Measurements from ENCODE around the gene VCAN. TPM values are rescaled to one million over a fixed set of nuclear protein-coding genes. Genes with fewer than 3 reads are reported as not detected.

VCAN gene
- total and polyA plus RNA-seq, 8 donors = 0.84 to 69.4 (median 2.0) TPM

- ATAC-seq = no peak
- no peak for DNase-seq
- Histone ChIP-seq H3K4me3 (no peak overlapping the region), H3K9me3 (no peaks in the 10 kb centered on the region), H3K36me3 (no peaks in the 10 kb centered on the region), H3K27ac (no peak overlapping the region), H3K27me3 (no peaks in the 10 kb centered on the region), H3K4me1 (no peaks in the 10 kb centered on the region)
- intact Hi-C loops (cut with DNase I) = no loop called here
- WGBS, 2 donors = 96 to 97% methylated on average over 2 of the region's 2 CpGs
- FAIRE-seq = no peak
- TF ChIP-seq CTCF (IDR thresholded peaks at IDR 0.05) = no peak
Observed at GRCh38 chr5:83440826-83441225, 30.7 kb upstream of the VCAN start.

- no peaks in the 10 kb centered on the region for H3K9me3 ChIP-seq
- DNase-seq = no peak
- no peaks in the 10 kb centered on the region for H3K36me3 ChIP-seq
- WGBS, 2 donors = 90 to 95% methylated on average over 4 of the region's 4 CpGs
- H3K27ac ChIP-seq = no peak overlapping the region
- no peak for ATAC-seq
- intact Hi-C loops (cut with DNase I) = no loop called here
- no peak for TF ChIP-seq CTCF (IDR thresholded peaks at IDR 0.05)
- H3K4me1 ChIP-seq = no peaks in the 10 kb centered on the region
- H3K27me3 ChIP-seq = no peaks in the 10 kb centered on the region
- H3K4me3 ChIP-seq = no peak overlapping the region
- FAIRE-seq = no peak
Observed at GRCh38 chr5:83441747-83442146, 29.8 kb upstream of the VCAN start.

- H3K27ac ChIP-seq = no peak overlapping the region
- FAIRE-seq = no peak
- no peaks in the 10 kb centered on the region for H3K4me1 ChIP-seq
- H3K4me3 ChIP-seq = no peak overlapping the region
- no peaks in the 10 kb centered on the region for H3K9me3 ChIP-seq
- intact Hi-C loops (cut with DNase I) = no loop called here
- TF ChIP-seq CTCF (IDR thresholded peaks at IDR 0.05) = no peak
- H3K36me3 ChIP-seq = no peaks in the 10 kb centered on the region
- WGBS, 2 donors = 78 to 86% methylated on average over 3 of the region's 3 CpGs
- H3K27me3 ChIP-seq = no peaks in the 10 kb centered on the region
- no peak for DNase-seq
- ATAC-seq = no peak
Observed at GRCh38 chr5:83443534-83443933, 28.0 kb upstream of the VCAN start.

- FAIRE-seq (no peak), ATAC-seq (no peak), DNase-seq (no peak)
- Histone ChIP-seq H3K9me3 (no peaks in the 10 kb centered on the region), H3K27ac (no peak overlapping the region), H3K4me1 (no peaks in the 10 kb centered on the region), H3K36me3 (no peaks in the 10 kb centered on the region), H3K27me3 (peaks cover 0 to under 1% (median 0%) of the 10 kb centered on the region in 4 donors), H3K4me3 (no peak overlapping the region)
- 93 to 97% methylated on average over 2 of the region's 2 CpGs for WGBS, 2 donors
- intact Hi-C loops (cut with DNase I) = no loop called here
- TF ChIP-seq CTCF (IDR thresholded peaks at IDR 0.05) = no peak
Observed at GRCh38 chr5:83444445-83444844, 27.1 kb upstream of the VCAN start.

- WGBS, 2 donors = 64 to 73% methylated on average over 4 of the region's 4 CpGs
- no peaks in the 10 kb centered on the region for H3K36me3 ChIP-seq
- no peak overlapping the region for H3K4me3 ChIP-seq
- H3K4me1 ChIP-seq = no peaks in the 10 kb centered on the region
- no peaks in the 10 kb centered on the region for H3K9me3 ChIP-seq
- ATAC-seq (no peak), FAIRE-seq (no peak), DNase-seq (no peak)
- intact Hi-C loops (cut with DNase I) = no loop called here
- H3K27me3 ChIP-seq = peaks cover 0 to 2% (median 0%) of the 10 kb centered on the region in 4 donors
- no peak overlapping the region for H3K27ac ChIP-seq
- no peak for TF ChIP-seq CTCF (IDR thresholded peaks at IDR 0.05)
Observed at GRCh38 chr5:83446253-83446947, 25.1 kb upstream of the VCAN start.
